Measurements from ENCODE around the gene ZYG11B.
"Not testable (repeated sequence)": the region's sequence is repeated elsewhere in the genome, so short reads cannot be mapped to it uniquely, and the experiment has no call there.

ZYG11B gene

GRCh38 chr1:52727956-52728656 is 1.9 kb downstream of the ZYG11B start:
- no peaks in the 10 kb centered on the region for H3K9me2 ChIP-seq (replicated peaks; ENCODE audit: low read depth, low read length)
- H3K4me1 ChIP-seq (ENCODE audit: insufficient read depth, low read length, poor library complexity, severe bottlenecking), result peaks cover 31% of the 10 kb centered on the region
- no peaks in the 10 kb centered on the region for H3K36me3 ChIP-seq (ENCODE audit: insufficient read depth, low read length)
- H3K9me3 ChIP-seq (ENCODE audit: insufficient read depth, low read depth, low read length), result no peaks in the 10 kb centered on the region
- H3F3A ChIP-seq (ENCODE audit: low read depth), result no peaks in the 10 kb centered on the region
- H4K20me1 ChIP-seq (ENCODE audit: insufficient read depth, low read length, poor library complexity, severe bottlenecking), result peaks cover 21% of the 10 kb centered on the region
- TF ChIP-seq EZH2phosphoT487 (IDR thresholded peaks at IDR 0.05; ENCODE audit: borderline replicate concordance) (no peak), CTCF (conservative IDR thresholded peaks at IDR 0.05; ENCODE audit: low read length) (no peak)
- H2AFZ ChIP-seq (ENCODE audit: low read length), result no peak overlapping the region
- peak overlapping the region; percentile 73 for H3K4me3 ChIP-seq (ENCODE audit: low read length, poor library complexity, severe bottlenecking)
- H3K79me2 ChIP-seq (ENCODE audit: insufficient read depth, low read length), result peaks cover 45% of the 10 kb centered on the region
- no peaks in the 10 kb centered on the region for H3K27me3 ChIP-seq (ENCODE audit: insufficient read depth, low read length, poor library complexity, severe bottlenecking)
- peak overlapping the region; percentile 73 for H3K9ac ChIP-seq (ENCODE audit: low read depth, low read length, poor library complexity, severe bottlenecking)
- peak overlapping the region; percentile 89 for H3K4me2 ChIP-seq (ENCODE audit: low read depth, low read length, poor library complexity, severe bottlenecking)

GRCh38 chr1:52733368-52733767 is 7.1 kb downstream of the ZYG11B start:
- Histone ChIP-seq H3K9me3 (ENCODE audit: insufficient read depth, low read depth, low read length) (no peaks in the 10 kb centered on the region), H3K9ac (ENCODE audit: low read depth, low read length, poor library complexity, severe bottlenecking) (no peak overlapping the region), H4K20me1 (ENCODE audit: insufficient read depth, low read length, poor library complexity, severe bottlenecking) (peaks cover 9% of the 10 kb centered on the region), H2AFZ (ENCODE audit: low read length) (no peak overlapping the region), H3K4me1 (ENCODE audit: insufficient read depth, low read length, poor library complexity, severe bottlenecking) (peaks cover 10% of the 10 kb centered on the region), H3K4me3 (ENCODE audit: low read length, poor library complexity, severe bottlenecking) (no peak overlapping the region), H3K36me3 (ENCODE audit: insufficient read depth, low read length) (no peaks in the 10 kb centered on the region), H3K9me2 (replicated peaks; ENCODE audit: low read depth, low read length) (no peaks in the 10 kb centered on the region), H3K4me2 (ENCODE audit: low read depth, low read length, poor library complexity, severe bottlenecking) (no peak overlapping the region), H3K27me3 (ENCODE audit: insufficient read depth, low read length, poor library complexity, severe bottlenecking) (no peaks in the 10 kb centered on the region), H3K79me2 (ENCODE audit: insufficient read depth, low read length) (peaks cover 47% of the 10 kb centered on the region), H3F3A (ENCODE audit: low read depth) (no peaks in the 10 kb centered on the region)
- TF ChIP-seq EZH2phosphoT487 (IDR thresholded peaks at IDR 0.05; ENCODE audit: borderline replicate concordance) (no peak), CTCF (conservative IDR thresholded peaks at IDR 0.05; ENCODE audit: low read length) (no peak)

GRCh38 chr1:52735371-52735770 is 9.1 kb downstream of the ZYG11B start:
- not testable (repeated sequence) for H3K27me3 ChIP-seq (ENCODE audit: insufficient read depth, low read length, poor library complexity, severe bottlenecking)

GRCh38 chr1:52738148-52738547 is 11.9 kb downstream of the ZYG11B start:
- no peak overlapping the region for H3K4me3 ChIP-seq (ENCODE audit: low read length, poor library complexity, severe bottlenecking)
- no peaks in the 10 kb centered on the region for H3K27me3 ChIP-seq (ENCODE audit: insufficient read depth, low read length, poor library complexity, severe bottlenecking)
- no peak overlapping the region for H3K4me2 ChIP-seq (ENCODE audit: low read depth, low read length, poor library complexity, severe bottlenecking)
- no peaks in the 10 kb centered on the region for H3K9me3 ChIP-seq (ENCODE audit: insufficient read depth, low read depth, low read length)
- H4K20me1 ChIP-seq (ENCODE audit: insufficient read depth, low read length, poor library complexity, severe bottlenecking), result peaks cover 3% of the 10 kb centered on the region
- no peak overlapping the region for H2AFZ ChIP-seq (ENCODE audit: low read length)
- H3K9me2 ChIP-seq (replicated peaks; ENCODE audit: low read depth, low read length), result no peaks in the 10 kb centered on the region
- H3F3A ChIP-seq (ENCODE audit: low read depth), result no peaks in the 10 kb centered on the region
- H3K36me3 ChIP-seq (ENCODE audit: insufficient read depth, low read length), result no peaks in the 10 kb centered on the region
- H3K4me1 ChIP-seq (ENCODE audit: insufficient read depth, low read length, poor library complexity, severe bottlenecking), result no peaks in the 10 kb centered on the region
- H3K79me2 ChIP-seq (ENCODE audit: insufficient read depth, low read length), result peaks cover 47% of the 10 kb centered on the region; the same call in 1 of the 2 replicates
- no peak overlapping the region for H3K9ac ChIP-seq (ENCODE audit: low read depth, low read length, poor library complexity, severe bottlenecking)
- TF ChIP-seq EZH2phosphoT487 (IDR thresholded peaks at IDR 0.05; ENCODE audit: borderline replicate concordance) (no peak), CTCF (conservative IDR thresholded peaks at IDR 0.05; ENCODE audit: low read length) (no peak)

More at GRCh38 chr1:52735371-52735770, 9.1 kb downstream of the ZYG11B start:
- H3K9me2 ChIP-seq (replicated peaks; ENCODE audit: low read depth, low read length); H3K4me3 ChIP-seq (ENCODE audit: low read length, poor library complexity, severe bottlenecking); H3K36me3 ChIP-seq (ENCODE audit: insufficient read depth, low read length); H3K9me3 ChIP-seq (ENCODE audit: insufficient read depth, low read depth, low read length); H3K4me1 ChIP-seq (ENCODE audit: insufficient read depth, low read length, poor library complexity, severe bottlenecking); H4K20me1 ChIP-seq (ENCODE audit: insufficient read depth, low read length, poor library complexity, severe bottlenecking); H3K4me2 ChIP-seq (ENCODE audit: low read depth, low read length, poor library complexity, severe bottlenecking); H3K9ac ChIP-seq (ENCODE audit: low read depth, low read length, poor library complexity, severe bottlenecking); H3F3A ChIP-seq (ENCODE audit: low read depth); H2AFZ ChIP-seq (ENCODE audit: low read length): not testable (repeated sequence)
- H3K79me2 ChIP-seq (ENCODE audit: insufficient read depth, low read length), result peaks cover 44% of the 10 kb centered on the region; the same call in 1 of the 2 replicates
